HG02623 (cell line): ENCODE measurements around the gene TANGO6.
"Not testable (repeated sequence)": the region's sequence is repeated elsewhere in the genome, so short reads cannot be mapped to it uniquely, and the experiment has no call there.

Experiments
- ATAC-seq: cut with Tn5 transposase; IDR thresholded peaks from one replicate; pipeline ENCODE4 v1.9.1; 2021; ENCODE audit warnings: moderate library complexity; ENCODE audit not compliant: unreplicated experiment

Gene TANGO6

GRCh38 chr16:69049603-69050375 lies 206.5 kb downstream of the TANGO6 start:
- ATAC-seq: no peak

GRCh38 chr16:69051517-69051830 lies 208.1 kb downstream of the TANGO6 start:
- ATAC-seq: not testable (repeated sequence)

GRCh38 chr16:69055008-69055407 lies 211.7 kb downstream of the TANGO6 start:
- no peak for ATAC-seq

- no peak for ATAC-seq
Observed at GRCh38 chr16:69055980-69056379, 212.6 kb downstream of the TANGO6 start.

- ATAC-seq: no peak
Observed at GRCh38 chr16:69056421-69056820, 213.1 kb downstream of the TANGO6 start.

- no peak for ATAC-seq
Observed at GRCh38 chr16:69057400-69058378, 214.4 kb downstream of the TANGO6 start.

GRCh38 chr16:69063491-69063890 lies 220.2 kb downstream of the TANGO6 start:
- ATAC-seq: not testable (repeated sequence)

GRCh38 chr16:69064124-69064763 lies 220.9 kb downstream of the TANGO6 start:
- ATAC-seq: no peak

- no peak for ATAC-seq
Observed at GRCh38 chr16:69064764-69065313, 221.5 kb downstream of the TANGO6 start.

GRCh38 chr16:69069504-69069903 lies 226.2 kb downstream of the TANGO6 start:
- no peak for ATAC-seq

GRCh38 chr16:69071036-69071435 lies 227.7 kb downstream of the TANGO6 start:
- no peak for ATAC-seq

GRCh38 chr16:69072640-69072974 lies 229.3 kb downstream of the TANGO6 start:
- ATAC-seq: no peak

GRCh38 chr16:69073181-69073702 lies 229.9 kb downstream of the TANGO6 start:
- ATAC-seq: no peak

- no peak for ATAC-seq
Observed at GRCh38 chr16:69077251-69077650, 233.9 kb downstream of the TANGO6 start.

GRCh38 chr16:69078073-69078472 lies 234.7 kb downstream of the TANGO6 start:
- ATAC-seq: no peak

- ATAC-seq: no peak
Observed at GRCh38 chr16:69079697-69080096, 236.4 kb downstream of the TANGO6 start.

GRCh38 chr16:69083306-69083941 lies 240.1 kb downstream of the TANGO6 start:
- ATAC-seq: no peak

GRCh38 chr16:69084289-69084688 lies 241.0 kb downstream of the TANGO6 start:
- no peak for ATAC-seq

- no peak for ATAC-seq
Observed at GRCh38 chr16:69085032-69085695, 241.8 kb downstream of the TANGO6 start.

- no peak for ATAC-seq
Observed at GRCh38 chr16:69087161-69087581, 243.8 kb downstream of the TANGO6 start.
